K562 (cell line): ENCODE data around the gene KRT77. TPM values are rescaled to one million over a fixed set of nuclear protein-coding genes. Genes with fewer than 3 reads are reported as not detected.

Experiments
- CAMTA2 ChIP-seq: fragments of 250-450 bp; sonication (Bioruptor Pico); conservative IDR thresholded peaks from 2 replicates; pipeline ENCODE4 v1.5.1; 2022
- E2F3 ChIP-seq: fragments of 250-450 bp; sonication (Bioruptor Pico); IDR thresholded peaks from 2 replicates; pipeline ENCODE4 v1.4.0; 2020; ENCODE audit warnings: mild to moderate bottlenecking
- FOXM1 ChIP-seq, 2 experiments: fragments of 450-650 bp in 1 of 2; sonication (generic) in 1 of 2; formaldehyde crosslinking in 1 of 2; IDR thresholded peaks; 2 replicates each; pipeline versions ENCODE4 v1.6.1 to v1.9.0; 2017 to 2022; ENCODE audit warnings: low read depth in 2 of 2, mild to moderate bottlenecking in 2 of 2, missing genetic modification reagents in 1 of 2, moderate library complexity in 1 of 2
- MIER1 ChIP-seq: fragments of 450-650 bp; IDR thresholded peaks from 2 replicates; pipeline ENCODE4 v1.6.1; 2016; ENCODE audit warnings: antibody characterized with exemption, mild to moderate bottlenecking, low read depth
- SNAPC5 ChIP-seq: fragments of 250-450 bp; sonication (Bioruptor Pico); IDR thresholded peaks from 2 replicates; pipeline ENCODE4 v1.8.0; 2021; ENCODE audit warnings: moderate library complexity, mild to moderate bottlenecking, inconsistent platforms
- STAT5A ChIP-seq: IDR thresholded peaks from 2 replicates; pipeline ENCODE4 v1.6.1; 2012; ENCODE audit warnings: low read length, inconsistent platforms, borderline replicate concordance
- ZNF764 ChIP-seq: fragments of 250-450 bp; sonication (Bioruptor Pico); IDR thresholded peaks from 2 replicates; pipeline ENCODE4 v1.4.0; 2020; ENCODE audit warnings: low read depth, mild to moderate bottlenecking, moderate library complexity
- polyA plus RNA-seq, 8 experiments: library from polyadenylated mRNA; depleted of rRNA in 4 of 8; stranded (reverse) in 5 of 8; unstranded in 3 of 8; fragments of >200 nt; fragmentation: Nextera tagmentation in 2 of 8; fragmentation: Illumina TruSeq in 1 of 8; extraction: Ambion mirVana in 2 of 8; extraction: Trizol in 1 of 8; gene quantifications; 2 replicates each; pipeline versions ENCODE4 v1.2.1 to v1.2.3, GENCODE V29; 2011 to 2014; ENCODE audit warnings: inconsistent platforms in 1 of 8, missing spikeins in 1 of 8
- total RNA-seq, 7 experiments: library from RNA; depleted of rRNA in 6 of 7; stranded (reverse); fragments of >200 nt in 6 of 7; fragmentation: Illumina TruSeq in 2 of 7; extraction: Trizol in 2 of 7; gene quantifications; 2 replicates each; pipeline versions ENCODE4 v1.2.1 to v1.2.3, GENCODE V29; 2011 to 2021; ENCODE audit warnings: low replicate concordance in 1 of 7
- TF ChIP-seq, protein P1 (sequence below), 2 experiments: fragments of 450-650 bp; formaldehyde crosslinking in 1 of 2; IDR thresholded peaks; 2 replicates each; pipeline versions ENCODE4 v1.4.0 to v1.6.1; 2014 to 2020; ENCODE audit warnings: mild to moderate bottlenecking in 2 of 2, borderline replicate concordance in 1 of 2, low read depth in 1 of 2
- TF ChIP-seq, protein P2 (sequence below): fragments of 150-350 bp; IDR thresholded peaks from 2 replicates; pipeline ENCODE4 v1.6.1; 2014; ENCODE audit warnings: low read depth, mild to moderate bottlenecking, low read length, borderline replicate concordance

The KRT77 gene
- total and polyA plus RNA-seq, 9 of the 15 experiments (the other 6 are each of a cell fraction or from before 2014, with no cell fraction given): not detected

DNA sequence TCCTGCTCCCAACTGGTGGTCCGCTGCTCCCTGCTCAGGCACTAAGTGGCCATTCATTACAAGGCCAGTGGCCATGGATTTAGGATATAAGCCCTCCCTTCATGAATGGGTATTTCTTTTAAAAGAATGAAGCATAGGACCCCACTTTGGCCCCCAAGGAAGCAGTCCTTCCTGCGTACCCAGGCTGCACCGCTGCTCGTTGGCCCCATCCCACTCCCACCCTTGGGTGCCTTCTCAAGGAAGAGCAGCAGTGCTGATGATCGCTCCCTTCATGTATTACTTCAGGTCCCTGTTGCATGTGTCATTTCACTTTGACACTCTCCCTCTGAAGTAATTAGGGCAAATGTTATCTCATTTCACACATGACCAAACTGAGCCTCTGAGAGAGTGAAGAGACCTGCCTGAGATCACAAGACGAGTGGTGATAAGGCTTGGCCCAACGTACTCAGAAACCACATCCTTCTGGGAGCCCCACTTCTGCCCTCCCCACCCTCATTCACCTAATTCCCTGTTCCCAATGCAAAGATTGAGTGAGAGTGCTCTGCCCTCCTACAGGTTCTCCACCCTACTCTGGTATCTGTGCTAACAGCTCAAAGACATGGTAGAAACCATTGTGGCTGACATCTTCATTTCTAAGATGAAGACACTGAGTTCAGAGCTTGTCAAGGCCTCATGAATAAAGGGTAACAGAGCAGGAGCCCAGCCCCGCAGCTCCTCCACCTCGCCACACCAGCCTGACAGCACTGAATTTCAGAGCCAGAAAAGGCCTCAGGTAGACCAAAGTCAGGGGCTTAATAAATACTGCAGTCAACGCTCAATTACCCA lies 41.0 kb downstream of the KRT77 start (continued):
- TF ChIP-seq, protein P1, sequence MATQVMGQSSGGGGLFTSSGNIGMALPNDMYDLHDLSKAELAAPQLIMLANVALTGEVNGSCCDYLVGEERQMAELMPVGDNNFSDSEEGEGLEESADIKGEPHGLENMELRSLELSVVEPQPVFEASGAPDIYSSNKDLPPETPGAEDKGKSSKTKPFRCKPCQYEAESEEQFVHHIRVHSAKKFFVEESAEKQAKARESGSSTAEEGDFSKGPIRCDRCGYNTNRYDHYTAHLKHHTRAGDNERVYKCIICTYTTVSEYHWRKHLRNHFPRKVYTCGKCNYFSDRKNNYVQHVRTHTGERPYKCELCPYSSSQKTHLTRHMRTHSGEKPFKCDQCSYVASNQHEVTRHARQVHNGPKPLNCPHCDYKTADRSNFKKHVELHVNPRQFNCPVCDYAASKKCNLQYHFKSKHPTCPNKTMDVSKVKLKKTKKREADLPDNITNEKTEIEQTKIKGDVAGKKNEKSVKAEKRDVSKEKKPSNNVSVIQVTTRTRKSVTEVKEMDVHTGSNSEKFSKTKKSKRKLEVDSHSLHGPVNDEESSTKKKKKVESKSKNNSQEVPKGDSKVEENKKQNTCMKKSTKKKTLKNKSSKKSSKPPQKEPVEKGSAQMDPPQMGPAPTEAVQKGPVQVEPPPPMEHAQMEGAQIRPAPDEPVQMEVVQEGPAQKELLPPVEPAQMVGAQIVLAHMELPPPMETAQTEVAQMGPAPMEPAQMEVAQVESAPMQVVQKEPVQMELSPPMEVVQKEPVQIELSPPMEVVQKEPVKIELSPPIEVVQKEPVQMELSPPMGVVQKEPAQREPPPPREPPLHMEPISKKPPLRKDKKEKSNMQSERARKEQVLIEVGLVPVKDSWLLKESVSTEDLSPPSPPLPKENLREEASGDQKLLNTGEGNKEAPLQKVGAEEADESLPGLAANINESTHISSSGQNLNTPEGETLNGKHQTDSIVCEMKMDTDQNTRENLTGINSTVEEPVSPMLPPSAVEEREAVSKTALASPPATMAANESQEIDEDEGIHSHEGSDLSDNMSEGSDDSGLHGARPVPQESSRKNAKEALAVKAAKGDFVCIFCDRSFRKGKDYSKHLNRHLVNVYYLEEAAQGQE (IDR thresholded peaks at IDR 0.05; ENCODE audit: borderline replicate concordance): peak; percentile 39; the same call in 1 of the 2 replicates
- TF ChIP-seq, protein P1 (CRISPR knock-in tag; IDR thresholded peaks at IDR 0.05; ENCODE audit: low read depth): peak; percentile 71; the same call in 1 of the 2 replicates
- no peak for TF ChIP-seq ZNF764 (CRISPR knock-in tag)
- peak; percentile 95 for TF ChIP-seq STAT5A
- no peak for TF ChIP-seq CAMTA2 (CRISPR knock-in tag)
- no peak for TF ChIP-seq SNAPC5 (CRISPR knock-in tag)
- TF ChIP-seq, protein P2, sequence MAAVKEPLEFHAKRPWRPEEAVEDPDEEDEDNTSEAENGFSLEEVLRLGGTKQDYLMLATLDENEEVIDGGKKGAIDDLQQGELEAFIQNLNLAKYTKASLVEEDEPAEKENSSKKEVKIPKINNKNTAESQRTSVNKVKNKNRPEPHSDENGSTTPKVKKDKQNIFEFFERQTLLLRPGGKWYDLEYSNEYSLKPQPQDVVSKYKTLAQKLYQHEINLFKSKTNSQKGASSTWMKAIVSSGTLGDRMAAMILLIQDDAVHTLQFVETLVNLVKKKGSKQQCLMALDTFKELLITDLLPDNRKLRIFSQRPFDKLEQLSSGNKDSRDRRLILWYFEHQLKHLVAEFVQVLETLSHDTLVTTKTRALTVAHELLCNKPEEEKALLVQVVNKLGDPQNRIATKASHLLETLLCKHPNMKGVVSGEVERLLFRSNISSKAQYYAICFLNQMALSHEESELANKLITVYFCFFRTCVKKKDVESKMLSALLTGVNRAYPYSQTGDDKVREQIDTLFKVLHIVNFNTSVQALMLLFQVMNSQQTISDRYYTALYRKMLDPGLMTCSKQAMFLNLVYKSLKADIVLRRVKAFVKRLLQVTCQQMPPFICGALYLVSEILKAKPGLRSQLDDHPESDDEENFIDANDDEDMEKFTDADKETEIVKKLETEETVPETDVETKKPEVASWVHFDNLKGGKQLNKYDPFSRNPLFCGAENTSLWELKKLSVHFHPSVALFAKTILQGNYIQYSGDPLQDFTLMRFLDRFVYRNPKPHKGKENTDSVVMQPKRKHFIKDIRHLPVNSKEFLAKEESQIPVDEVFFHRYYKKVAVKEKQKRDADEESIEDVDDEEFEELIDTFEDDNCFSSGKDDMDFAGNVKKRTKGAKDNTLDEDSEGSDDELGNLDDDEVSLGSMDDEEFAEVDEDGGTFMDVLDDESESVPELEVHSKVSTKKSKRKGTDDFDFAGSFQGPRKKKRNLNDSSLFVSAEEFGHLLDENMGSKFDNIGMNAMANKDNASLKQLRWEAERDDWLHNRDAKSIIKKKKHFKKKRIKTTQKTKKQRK: no peak
- peak; percentile 93 for TF ChIP-seq FOXM1 (IDR thresholded peaks at IDR 0.05; ENCODE audit: low read depth)
- no peak for TF ChIP-seq FOXM1 (CRISPR knock-in tag; IDR thresholded peaks at IDR 0.05; ENCODE audit: low read depth)
- no peak for TF ChIP-seq MIER1
- no peak; the same call in 1 of the 2 replicates for TF ChIP-seq E2F3 (CRISPR knock-in tag)
